HG02623 (cell line): Measurements from ENCODE around the gene DAGLB.
"Not testable (repeated sequence)": the region's sequence is repeated elsewhere in the genome, so short reads cannot be mapped to it uniquely, and the experiment has no call there.

Source experiments
- ATAC-seq: cut with Tn5 transposase; IDR thresholded peaks from one replicate; pipeline ENCODE4 v1.9.1; 2021; ENCODE audit warnings: moderate library complexity; ENCODE audit not compliant: unreplicated experiment

The DAGLB gene

DNA sequence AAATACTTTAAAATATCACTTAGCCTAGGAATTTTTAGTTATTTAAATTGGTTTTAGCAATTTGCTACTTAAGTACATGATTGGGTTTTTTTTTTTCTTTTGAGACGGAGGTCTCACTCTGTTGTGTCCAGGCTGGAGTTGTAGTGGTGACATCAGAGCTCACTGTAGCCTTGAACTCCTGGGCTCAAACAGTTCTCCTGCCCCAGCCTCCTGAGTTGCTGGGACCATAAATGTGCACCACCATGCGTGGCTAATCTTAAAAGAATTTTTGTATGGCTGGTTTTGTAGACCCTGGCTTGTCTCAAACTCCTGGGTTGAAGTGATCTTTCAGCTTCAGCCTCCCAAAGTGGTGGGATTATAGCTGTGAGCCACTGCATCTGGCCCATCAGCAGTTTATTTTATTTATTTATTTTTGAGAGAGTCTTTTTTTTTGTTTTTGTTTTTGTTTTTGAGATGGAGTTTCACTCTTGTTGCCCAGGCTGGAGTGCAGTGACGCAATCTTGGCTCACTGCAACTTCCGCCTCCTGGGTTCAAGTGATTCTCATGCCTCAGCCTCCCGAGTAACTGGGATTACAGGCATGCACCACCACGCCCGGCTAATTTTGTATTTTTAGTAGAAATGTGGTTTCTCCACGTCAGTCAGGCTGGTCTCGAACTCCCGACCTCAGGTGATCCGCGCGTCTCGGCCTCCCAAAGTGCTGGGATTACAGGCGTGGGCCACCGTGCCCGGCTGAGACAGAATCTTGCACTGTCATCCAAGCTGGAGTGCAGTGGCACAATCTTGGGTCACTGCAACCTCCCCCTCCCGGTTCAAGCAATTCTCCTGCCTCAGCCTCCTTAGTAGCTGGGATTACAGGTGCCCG is 47.3 kb downstream of the DAGLB start:
- ATAC-seq, result not testable (repeated sequence)

DNA sequence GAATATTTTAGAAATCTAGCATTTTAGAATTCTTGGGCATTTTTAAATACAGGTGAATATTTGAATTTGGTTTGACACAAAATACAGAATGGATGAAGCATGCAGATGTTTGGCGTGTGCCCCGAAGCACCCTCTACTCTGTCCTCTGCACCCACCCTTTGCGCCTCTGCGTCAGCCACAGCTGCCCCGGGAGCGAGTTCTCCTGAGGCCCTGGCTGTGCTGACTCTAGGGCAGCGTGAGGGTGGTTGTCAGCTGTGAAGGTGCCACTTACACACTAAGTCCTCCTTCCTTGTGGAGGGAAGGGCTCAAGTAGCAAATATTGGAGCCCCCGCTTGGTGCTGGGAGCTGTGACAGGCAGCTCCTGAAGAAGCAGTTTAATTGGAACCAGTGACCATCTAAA is 48.4 kb downstream of the DAGLB start:
- ATAC-seq, result no peak

GRCh38 chr7:6398943-6399342 is 48.8 kb downstream of the DAGLB start:
- ATAC-seq, result no peak

- ATAC-seq, result not testable (repeated sequence)
Measured at GRCh38 chr7:6397759-6398495, 49.8 kb downstream of the DAGLB start.

- no peak for ATAC-seq
Measured at GRCh38 chr7:6395898-6396595, 51.7 kb downstream of the DAGLB start.

GRCh38 chr7:6394114-6394513 is 53.6 kb downstream of the DAGLB start:
- no peak for ATAC-seq

- no peak for ATAC-seq
Measured at GRCh38 chr7:6393667-6394056, 54.1 kb downstream of the DAGLB start.

DNA sequence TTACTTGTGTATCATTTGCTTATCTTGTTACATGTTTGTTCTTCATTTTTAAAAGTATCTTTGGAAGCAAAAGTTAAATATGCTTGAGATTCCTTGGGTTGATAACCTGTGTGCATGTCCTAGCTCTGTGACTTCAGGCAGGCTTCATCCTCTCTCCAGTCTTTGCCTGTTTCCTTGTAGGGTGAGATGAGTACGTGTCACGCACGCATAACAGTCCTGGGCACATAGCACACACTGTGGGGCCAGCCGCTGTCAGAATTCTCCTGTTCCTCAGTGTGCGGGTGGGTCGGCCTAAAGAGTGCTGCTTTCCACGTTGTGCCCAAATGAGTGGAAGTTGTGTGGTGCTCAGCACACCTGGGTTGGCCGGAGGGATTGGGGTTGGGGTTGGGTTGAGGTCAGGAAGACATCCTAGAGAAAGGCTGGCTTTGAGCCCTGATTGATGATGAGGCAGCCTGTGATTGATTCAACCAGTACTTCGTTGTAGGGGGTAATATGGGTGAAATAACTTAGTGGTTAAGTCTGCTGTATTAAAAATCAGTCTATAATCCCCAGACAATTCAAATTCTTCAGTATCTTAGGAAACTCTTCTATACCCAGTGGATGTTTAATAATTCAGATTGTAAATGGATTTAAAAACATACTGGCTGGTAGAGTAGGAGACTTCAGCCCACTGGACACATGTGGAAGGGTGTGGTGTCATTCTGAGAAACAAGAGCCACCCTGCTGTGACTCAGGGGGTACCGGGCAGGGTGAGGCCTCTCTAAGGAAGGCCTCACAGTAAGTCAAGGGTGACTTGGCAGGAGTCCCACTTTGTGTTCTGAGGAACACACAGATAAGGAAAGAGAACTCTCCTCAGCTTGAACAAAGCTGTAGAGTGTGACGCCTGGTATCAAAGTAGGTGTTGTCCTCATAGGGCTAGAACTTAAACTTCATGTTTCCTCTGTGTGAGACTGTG is 54.8 kb downstream of the DAGLB start:
- peak; percentile 68 for ATAC-seq

DNA sequence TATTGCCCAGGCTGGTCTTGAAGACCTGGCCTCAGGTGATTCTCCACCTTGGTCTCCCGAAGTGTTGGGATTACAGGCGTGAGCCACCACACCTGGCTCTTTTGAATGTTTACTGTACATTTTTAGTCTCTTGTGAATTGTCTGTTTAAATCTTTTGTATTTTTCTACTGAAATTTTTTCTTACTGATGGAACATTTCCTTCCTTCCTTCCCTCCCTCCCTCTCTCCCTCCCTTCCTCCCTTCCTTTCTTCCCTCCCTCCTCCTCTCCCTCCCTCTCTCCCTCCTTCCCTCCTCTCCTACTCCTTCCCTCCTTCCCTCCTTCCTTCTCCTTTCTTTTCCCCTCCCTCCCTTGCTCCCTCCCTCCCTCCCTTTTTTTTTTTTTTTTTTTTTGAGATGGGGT is 58.0 kb downstream of the DAGLB start:
- no peak for ATAC-seq

DNA sequence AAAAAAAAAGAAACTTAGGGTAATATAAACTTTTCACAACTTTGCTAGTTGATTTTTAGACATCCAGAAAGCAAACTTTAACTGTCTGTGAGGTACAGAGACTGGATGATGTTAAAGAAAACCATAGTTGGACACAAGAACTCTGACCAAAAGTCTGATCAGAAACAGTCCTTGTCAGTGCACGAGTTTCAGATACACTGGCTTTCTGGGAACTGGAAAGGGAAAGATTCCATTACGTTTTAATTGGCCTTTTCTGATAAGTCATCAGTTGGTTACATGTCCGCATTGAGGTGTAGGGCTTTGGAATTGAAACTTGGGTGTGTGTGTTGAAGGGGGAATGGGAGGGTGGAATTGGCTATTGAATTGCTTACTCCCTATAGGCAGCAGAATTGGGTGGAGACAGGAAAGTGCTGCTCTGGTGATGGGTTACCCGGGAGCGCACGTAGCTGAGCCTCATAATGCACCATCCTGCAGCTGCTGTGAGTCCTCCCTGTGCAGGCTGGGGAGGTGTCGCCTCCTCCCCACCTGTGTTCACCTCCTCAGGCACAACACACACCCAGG is 59.9 kb downstream of the DAGLB start:
- ATAC-seq, result no peak

- no peak for ATAC-seq
Measured at GRCh38 chr7:6386779-6387178, 61.0 kb downstream of the DAGLB start.

DNA sequence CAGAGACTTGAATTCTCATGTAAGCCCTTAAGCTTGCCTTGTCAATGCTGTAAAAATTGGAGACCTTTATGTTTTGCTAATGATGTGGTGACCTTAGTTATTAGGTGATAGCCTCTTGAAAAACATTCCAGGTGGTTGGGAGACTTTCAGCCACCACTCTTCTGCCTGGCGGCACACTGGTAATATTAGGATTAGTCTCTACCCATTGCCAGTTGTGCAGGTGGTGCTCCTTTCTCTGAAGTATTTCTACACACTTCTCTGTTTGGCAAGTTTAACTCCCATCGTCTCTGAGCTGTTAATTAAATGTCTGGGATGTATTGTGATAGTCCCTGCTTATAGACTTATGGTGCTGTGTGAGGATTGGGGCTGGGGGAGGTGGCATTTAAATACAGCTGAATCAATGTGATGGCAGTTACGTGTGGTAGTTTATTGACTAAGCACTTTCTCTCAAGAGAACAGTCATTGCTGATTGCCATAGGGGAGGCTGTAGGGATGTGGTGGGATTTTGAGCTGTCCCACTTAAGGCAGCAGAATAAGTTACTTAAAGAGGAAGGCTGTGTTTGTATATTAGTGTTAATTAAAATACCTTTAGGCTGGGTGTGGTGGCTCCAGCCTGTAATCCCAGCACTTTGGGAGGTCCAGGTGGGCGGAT is 61.7 kb downstream of the DAGLB start:
- ATAC-seq, result no peak

DNA sequence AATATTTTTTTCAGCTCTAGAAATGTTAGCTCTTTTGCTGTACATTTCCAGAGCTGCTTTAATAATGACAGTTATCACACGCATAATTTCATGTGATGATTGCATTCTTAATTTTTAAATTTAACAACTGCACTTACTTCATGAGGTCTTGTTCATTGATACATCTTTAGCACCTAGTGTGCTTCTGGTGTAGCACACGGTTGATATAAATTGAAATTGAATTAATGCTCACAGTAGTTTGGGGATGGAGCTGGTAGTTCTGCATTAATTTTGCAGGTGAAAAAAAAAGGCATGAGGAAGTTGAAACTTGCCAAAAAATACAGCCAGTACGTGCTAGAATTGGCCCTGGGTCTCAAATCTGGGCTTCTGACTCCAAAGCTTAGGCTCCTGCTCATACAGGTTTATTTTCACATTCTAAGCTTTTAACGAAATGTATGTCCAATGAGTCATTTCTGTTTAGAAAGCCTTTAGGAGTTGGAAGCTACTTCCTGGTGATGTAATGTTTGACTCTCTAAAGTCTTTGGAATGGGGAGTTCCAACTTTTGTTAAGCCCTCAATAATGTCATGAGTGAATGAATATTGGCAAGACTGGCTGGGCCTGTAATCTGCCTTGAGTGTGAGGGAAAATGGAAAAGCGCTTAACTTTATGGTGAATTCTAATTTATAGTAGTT is 62.5 kb downstream of the DAGLB start:
- no peak for ATAC-seq

GRCh38 chr7:6384327-6384726 is 63.4 kb downstream of the DAGLB start:
- ATAC-seq, result no peak

GRCh38 chr7:6382817-6383216 is 64.9 kb downstream of the DAGLB start:
- no peak for ATAC-seq

- not testable (repeated sequence) for ATAC-seq
Measured at GRCh38 chr7:6381846-6382245, 65.9 kb downstream of the DAGLB start.

GRCh38 chr7:6380310-6381095 is 67.3 kb downstream of the DAGLB start:
- ATAC-seq, result no peak

DNA sequence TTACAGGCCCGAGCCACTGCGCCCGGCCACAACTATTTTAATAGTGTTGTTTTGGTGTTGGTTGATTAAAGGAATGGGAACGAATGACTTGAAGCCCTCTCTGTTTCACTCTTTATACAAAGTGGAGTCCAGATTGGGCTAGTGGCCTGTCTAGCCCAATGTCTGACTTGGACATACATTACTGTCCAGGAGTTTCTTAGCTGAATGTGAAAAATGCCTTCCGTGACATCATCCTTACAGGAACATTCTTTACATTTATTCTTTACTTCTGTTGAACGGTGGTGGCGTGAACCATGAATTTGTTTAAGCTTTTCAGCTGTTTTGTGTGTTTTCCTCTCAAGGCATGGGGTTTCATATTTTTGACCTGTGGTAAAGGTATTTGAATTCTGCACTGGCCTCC is 67.9 kb downstream of the DAGLB start:
- no peak for ATAC-seq
